Measurements from ENCODE around the gene RFNG.

Gene RFNG, protein sequence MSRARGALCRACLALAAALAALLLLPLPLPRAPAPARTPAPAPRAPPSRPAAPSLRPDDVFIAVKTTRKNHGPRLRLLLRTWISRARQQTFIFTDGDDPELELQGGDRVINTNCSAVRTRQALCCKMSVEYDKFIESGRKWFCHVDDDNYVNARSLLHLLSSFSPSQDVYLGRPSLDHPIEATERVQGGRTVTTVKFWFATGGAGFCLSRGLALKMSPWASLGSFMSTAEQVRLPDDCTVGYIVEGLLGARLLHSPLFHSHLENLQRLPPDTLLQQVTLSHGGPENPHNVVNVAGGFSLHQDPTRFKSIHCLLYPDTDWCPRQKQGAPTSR

DNA sequence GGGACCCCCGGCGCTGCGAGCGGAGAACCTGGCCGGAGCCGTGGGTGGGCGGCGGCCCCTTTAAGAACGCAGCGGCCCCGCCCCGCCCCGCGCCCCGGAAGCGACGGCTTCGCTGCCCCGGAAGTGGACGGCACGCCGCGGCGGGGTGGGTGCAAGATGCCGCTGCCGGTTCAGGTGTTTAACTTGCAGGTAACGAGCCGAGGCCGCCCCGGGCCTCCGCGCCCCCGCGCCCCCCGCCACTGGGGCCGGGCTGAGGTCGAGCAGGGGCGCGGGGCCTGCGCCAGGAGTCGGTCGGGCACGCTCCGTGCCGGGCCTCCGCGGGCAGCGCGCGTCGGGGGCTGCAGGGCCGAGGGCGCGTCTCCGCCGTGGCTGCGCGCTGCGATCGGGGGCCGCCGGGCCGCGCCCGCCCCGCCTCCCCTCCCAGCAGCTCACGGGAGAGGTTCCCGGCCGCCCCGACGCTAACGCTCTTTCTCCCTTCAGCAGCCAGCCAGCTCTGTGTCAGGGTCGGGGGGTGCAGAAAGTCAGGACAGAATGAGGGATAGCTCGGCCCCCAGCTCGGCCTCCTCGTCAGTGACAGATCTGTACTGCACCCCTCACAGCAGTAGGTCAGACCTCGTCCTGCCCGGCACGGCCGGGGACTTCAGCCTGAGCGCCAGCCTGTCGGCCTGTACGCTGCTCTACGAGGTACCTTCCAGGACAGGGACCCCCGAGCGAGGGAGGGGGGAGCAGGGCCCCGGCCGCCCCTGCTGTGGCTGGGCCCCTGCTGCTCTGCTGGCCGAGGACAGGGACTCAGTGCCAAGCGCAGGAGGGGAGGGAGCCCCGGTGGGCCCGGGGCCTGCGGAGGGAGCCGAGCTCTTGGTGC is at the start of gene RFNG, which contains the start of gene GPS1:
Gene RFNG, minus strand, starts transcription at position 36 of the 862 bp plus-strand sequence. CDS start 45 bp downstream, outside the sequence.
Gene GPS1, plus strand, starts transcription at position 123 of the 862 bp plus-strand sequence. Its CDS starts 34 bp downstream, at position 157.
- peak; percentile 31 for DNase-seq

GRCh38 chr17:82101301-82101715 is 49.7 kb upstream of the RFNG start:
- no peak for DNase-seq

DNA sequence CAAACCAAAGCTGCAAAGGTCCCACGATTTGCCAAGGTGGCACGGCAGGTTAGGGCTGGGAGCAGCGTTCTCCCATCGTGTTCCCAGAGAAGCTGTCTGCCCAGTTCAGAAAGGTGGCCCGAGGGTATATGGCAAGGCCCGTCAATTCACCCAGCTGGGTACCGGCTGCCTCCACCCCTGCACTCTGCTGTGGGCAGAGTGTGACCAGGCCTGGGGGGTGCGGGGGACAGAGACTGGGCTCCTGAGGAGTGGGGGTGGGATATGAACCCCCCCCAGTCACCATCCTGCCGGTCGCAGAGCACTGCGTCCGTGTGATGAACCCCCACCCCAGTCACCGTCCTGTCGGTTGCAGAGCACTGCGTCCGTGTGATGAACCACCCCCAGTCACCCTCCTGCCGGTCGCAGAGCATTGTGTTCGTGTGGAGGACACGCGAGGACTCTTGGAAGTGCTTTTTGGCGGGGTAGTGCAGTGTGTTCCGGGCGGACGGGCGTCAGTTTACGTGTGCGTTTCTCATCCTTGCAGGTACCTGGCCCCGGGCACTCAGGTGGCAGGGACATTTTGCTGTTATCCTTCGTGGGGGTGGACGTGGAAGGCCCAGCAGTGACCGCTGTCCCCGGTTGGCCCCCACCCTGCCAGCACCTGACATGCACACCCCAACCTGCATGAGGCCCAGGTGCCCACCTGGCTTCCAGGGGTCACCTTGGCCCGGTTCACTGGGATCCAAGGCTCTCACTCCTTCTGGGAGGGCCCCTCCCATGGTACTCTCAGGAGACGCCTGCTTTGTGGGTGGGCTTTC is 49.1 kb upstream of the RFNG start:
- no peak for DNase-seq

DNA sequence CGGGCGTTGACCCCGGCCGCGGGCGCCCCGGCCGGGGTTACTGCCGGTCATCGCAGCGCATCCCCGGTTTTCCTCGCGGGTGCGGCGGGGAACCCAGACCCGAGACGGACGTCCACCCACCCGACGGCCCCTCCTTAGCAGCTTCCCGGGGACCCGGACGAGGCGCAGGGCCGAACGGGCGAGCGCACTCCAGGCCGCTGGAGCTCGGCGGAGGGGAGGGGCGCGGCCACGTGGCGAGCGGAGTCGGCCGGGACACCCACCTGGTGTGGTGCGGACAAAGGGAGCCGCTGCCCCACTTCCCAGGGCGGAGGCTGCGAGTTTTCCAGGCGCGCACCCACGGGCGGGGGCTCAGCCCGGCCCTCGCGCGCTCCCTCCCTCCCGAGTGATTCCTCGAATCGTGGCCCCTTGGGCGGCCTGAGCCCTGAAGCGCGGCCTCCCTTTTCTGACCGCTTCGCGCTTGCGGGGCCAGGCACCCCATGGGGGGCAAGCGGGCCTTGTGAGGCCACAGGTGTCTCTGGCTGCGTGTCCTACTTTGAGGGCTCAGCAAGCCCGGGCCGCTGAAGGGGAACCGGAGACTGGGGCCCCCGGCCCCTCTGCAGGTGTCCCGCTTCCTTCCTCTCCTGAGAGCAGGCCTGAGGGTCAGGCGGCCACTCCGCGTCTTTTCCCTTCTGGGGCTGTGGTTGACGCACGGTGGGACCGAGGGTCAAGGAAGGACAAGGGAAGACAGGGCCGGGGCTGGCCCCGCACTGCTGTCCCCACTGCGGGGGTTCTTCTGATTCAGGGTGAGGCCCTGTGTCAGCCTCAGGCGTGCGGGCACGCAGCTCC is 47.5 kb upstream of the RFNG start:
- no peak for DNase-seq

GRCh38 chr17:82098169-82098938 is 46.7 kb upstream of the RFNG start, which contains the start of gene FASN:
Gene FASN (minus strand): TSS chr17:82098236. CDS start chr17:82096445, 1,791 bp downstream.
- peak; percentile 90 for DNase-seq

DNA sequence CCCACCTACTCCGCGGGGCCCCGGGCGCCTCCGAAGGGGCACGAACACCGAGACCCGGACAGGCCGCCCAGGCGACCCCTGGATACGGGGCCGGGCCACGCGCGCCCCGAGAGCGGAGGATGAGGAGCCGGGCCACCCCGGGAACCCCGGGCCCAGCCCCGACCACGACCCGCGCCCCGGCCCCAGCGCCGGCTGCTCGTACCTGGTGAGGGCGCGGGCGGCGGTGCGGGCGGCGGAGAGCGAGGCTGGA is 46.2 kb upstream of the RFNG start:
- no peak for DNase-seq

GRCh38 chr17:82097184-82097918 is 45.7 kb upstream of the RFNG start:
- DNase-seq = no peak

DNA sequence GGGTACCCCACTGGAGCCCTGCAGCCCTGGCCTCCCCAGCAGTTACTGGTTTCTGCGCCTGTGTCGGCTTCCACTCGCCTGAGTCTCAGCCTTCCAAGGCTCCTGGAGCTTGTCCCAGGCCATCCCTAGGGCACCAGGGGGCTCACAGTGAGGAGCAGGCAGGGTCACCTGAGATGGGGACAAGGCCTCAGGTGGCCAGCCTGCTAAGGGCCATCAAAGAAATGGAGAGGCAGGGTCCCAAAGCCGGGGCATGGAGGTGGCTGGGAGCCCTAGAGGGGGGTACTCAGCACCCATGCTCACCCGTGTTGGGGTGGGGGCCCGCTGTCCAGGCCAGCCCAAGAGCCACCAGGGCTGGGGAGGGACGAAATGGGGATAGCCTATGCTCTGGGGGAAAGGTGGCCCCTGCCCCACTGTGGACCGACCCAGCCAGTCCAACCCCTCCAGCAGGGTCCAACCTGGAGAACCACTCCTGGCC is 45.1 kb upstream of the RFNG start:
- DNase-seq = no peak

GRCh38 chr17:82095777-82096708 is 44.4 kb upstream of the RFNG start:
- no peak for DNase-seq

DNA sequence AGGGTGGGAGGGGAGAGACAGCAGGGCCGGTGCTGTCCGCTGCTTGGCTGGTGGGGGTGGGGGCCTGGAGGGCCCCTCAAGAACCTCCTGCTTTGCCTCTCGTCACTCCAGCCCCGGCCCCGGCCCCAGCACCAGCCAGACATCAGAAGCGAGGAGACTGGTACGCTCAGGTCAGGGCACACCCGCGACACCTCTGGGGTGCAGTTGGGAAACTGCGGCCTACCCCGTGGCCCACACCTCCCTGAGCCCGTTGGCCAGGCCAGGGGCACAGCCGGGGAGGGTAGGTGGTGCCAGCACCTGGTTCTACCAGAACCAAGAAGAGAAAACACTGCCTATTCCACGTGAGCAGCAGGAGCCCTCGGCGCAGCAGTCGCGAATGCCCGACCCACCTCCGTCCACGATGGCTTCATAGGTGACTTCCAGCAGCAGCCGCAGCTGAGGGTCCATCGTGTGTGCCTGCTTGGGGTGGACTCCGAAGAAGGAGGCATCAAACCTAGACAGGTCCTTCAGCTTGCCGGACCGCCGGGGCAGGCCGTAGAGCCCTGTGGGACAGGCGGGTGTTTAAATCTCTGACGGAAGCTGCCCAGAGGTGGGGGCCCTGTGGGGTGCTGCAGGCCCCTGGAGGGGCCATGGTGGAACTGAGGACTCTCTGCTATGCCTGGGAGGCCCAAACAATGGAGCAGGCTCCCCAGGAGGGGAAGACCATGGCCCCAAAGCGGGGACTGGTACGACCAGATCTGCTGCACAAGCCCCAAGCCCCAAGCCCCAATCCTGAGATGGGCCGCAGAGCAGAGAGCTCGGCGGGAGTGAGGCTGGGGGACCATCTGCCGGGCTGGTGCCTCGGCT is 43.5 kb upstream of the RFNG start:
- DNase-seq = no peak

GRCh38 chr17:82092995-82093751 is 41.6 kb upstream of the RFNG start:
- no peak for DNase-seq

DNA sequence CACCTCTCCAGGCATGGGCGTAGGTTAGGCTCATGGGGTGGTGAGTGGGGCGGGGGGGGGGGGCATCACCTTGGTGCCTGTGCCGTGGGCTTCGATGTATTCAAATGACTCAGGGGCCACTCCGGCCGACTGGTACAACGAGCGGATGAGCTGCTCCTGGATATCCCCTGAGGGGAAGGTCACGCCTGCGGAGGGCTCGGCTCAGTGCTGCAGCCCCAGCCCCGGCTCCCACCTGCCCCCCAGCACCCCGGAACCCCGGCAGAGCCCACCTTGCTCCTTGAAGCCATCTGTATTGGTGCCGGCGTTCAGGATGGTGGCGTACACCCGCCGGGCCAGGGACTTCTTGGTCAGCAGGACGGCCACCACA is 41.0 kb upstream of the RFNG start:
- no peak for DNase-seq

- no peak for DNase-seq
Observed at GRCh38 chr17:82092094-82092586, 40.5 kb upstream of the RFNG start.

DNA sequence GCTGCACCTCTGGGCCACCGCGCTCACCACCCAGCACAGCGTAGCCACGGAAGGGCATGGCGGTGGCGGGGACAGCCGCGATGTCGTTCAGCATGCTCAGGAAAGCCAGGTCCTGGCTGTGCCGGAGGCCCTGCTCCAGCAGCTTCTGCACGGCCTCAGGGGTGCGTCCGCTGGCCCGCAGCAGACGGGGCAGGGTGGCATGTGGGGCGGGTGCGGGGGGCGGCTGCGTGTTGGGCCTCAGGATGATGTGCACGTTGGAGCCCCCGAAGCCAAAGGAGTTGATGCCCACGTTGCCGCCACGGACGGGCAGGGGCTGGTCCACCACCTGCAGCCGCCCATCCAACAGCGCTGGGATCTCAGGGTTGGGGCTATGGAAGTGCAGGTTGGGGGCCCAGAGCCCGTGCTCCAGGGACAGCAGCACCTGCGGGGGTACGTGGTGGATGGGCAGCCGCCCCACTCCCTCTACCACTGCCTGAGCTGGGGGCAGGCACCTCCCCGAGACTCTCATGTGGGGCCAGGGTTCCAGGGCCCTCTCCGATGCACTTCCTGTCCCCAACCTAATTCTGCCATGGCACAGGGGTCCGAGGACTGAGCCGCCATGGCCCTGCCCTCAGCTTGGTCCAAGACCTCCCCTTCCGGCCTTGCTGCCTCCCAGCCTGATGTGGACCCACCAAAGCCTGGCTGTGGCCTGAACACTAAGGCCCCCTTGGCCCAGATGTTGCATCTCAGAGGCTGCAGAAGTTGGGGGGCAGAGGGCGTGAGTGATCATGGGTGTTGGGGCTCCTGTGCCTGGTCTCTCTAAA is 39.9 kb upstream of the RFNG start:
- DNase-seq = no peak

DNA sequence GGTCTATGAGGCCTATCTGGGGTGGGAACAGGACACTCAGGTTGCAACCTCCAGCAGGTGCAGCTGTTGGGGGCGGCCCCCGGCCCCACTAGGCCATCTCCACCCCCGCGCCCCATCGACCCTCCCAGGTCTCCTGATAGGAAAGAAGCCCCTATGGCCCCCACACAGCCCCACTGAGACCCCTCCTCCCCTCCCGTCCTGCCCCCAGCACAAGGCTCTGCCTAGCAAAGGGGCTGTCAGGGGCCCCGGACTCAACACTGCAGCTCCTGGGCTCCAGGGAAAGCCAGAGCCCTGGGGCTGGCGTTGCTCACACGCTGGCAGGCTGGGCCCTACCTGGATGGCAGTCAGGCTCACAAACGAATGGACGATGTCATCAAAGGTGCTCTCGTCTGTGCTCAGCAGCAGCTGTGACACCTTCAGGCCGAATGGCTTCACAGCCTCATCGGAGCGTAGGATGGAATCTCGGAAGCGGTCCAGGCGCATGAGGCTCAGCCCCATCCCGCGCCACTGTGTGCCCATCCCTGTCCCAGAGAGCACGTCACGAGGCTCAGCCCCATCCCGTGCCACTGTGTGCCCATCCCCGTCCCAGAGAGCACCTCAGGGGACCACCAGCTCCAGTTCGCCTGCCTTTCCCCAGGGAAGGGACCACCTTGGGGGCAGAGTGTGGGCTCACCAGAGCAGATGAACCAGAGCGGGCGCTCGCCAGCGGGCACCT is 39.1 kb upstream of the RFNG start:
- no peak for DNase-seq

Data from NCI-H1092 (cell line).